Measurements from ENCODE around the gene FANCI.
"Not testable (repeated sequence)": the region's sequence is repeated elsewhere in the genome, so short reads cannot be mapped to it uniquely, and the experiment has no call there.

Gene FANCI

GRCh38 chr15:89225588-89225987 lies 18.2 kb upstream of the FANCI start:
- DNase-seq (ENCODE audit: low read depth), result no peak

- DNase-seq (ENCODE audit: low read depth), result no peak
These were observed 17.2 kb upstream of the FANCI start for GRCh38 chr15:89226359-89227221.

- no peak for DNase-seq (ENCODE audit: low read depth)
These were observed 16.4 kb upstream of the FANCI start for GRCh38 chr15:89227425-89227824.

- no peak for DNase-seq (ENCODE audit: low read depth)
These were observed 13.5 kb upstream of the FANCI start for GRCh38 chr15:89230277-89230676.

GRCh38 chr15:89231832-89232231 lies 11.9 kb upstream of the FANCI start:
- DNase-seq (ENCODE audit: low read depth), result no peak

- DNase-seq (ENCODE audit: low read depth), result not testable (repeated sequence)
These were observed 3.6 kb upstream of the FANCI start for GRCh38 chr15:89239883-89240810.

- no peak for DNase-seq (ENCODE audit: low read depth)
These were observed 611 bp upstream of the FANCI start for GRCh38 chr15:89243046-89243690.

GRCh38 chr15:89244574-89244903 lies 760 bp downstream of the FANCI start:
- DNase-seq (ENCODE audit: low read depth), result no peak

- no peak for DNase-seq (ENCODE audit: low read depth)
These were observed 3.7 kb downstream of the FANCI start for GRCh38 chr15:89247446-89247845.

GRCh38 chr15:89248584-89248983 lies 4.8 kb downstream of the FANCI start:
- DNase-seq (ENCODE audit: low read depth), result no peak

GRCh38 chr15:89250142-89250541 lies 6.4 kb downstream of the FANCI start:
- not testable (repeated sequence) for DNase-seq (ENCODE audit: low read depth)

GRCh38 chr15:89277281-89277680 lies 33.5 kb downstream of the FANCI start:
- DNase-seq (ENCODE audit: low read depth), result not testable (repeated sequence)

GRCh38 chr15:89278307-89278706 lies 34.5 kb downstream of the FANCI start:
- no peak for DNase-seq (ENCODE audit: low read depth)

GRCh38 chr15:89282631-89283030 lies 38.9 kb downstream of the FANCI start:
- DNase-seq (ENCODE audit: low read depth), result no peak

- DNase-seq (ENCODE audit: low read depth), result no peak
These were observed 39.4 kb downstream of the FANCI start for GRCh38 chr15:89283201-89283600.

GRCh38 chr15:89291934-89292438 lies 48.2 kb downstream of the FANCI start:
- DNase-seq (ENCODE audit: low read depth), result no peak

GRCh38 chr15:89293012-89293411 lies 49.2 kb downstream of the FANCI start:
- DNase-seq (ENCODE audit: low read depth), result no peak

GRCh38 chr15:89299896-89300295 lies 56.1 kb downstream of the FANCI start:
- DNase-seq (ENCODE audit: low read depth), result no peak

- no peak for DNase-seq (ENCODE audit: low read depth)
These were observed 57.7 kb downstream of the FANCI start for GRCh38 chr15:89301304-89302089.

- DNase-seq (ENCODE audit: low read depth), result no peak
These were observed 60.2 kb downstream of the FANCI start for GRCh38 chr15:89303986-89304385.

- no peak for DNase-seq (ENCODE audit: low read depth)
These were observed 61.6 kb downstream of the FANCI start for GRCh38 chr15:89305395-89305794.
